Astrocyte (in vitro differentiated cells and primary cell): ENCODE data around the gene COX6B1. TPM values are rescaled to one million over a fixed set of nuclear protein-coding genes. Genes with fewer than 3 reads are reported as not detected.

ENCODE experiments used
- DNase-seq: peaks from one replicate; pipeline ENCODE4 v3.0.0-alpha.2; 2010; ENCODE audit warnings: low read depth
- FAIRE-seq: peaks from 2 replicates; lab custom pipeline; 2011; peaks lifted over from hg19 to GRCh38; lab: Jason Lieb, UNC
- H2AFZ ChIP-seq: 2 replicates; pipeline ENCODE4 v1.6.0; 2012; ENCODE audit warnings: low read depth, low read length, inconsistent platforms
- H3K27ac ChIP-seq: 2 replicates; pipeline ENCODE4 v1.5.1; 2011; ENCODE audit warnings: low read depth, low read length, inconsistent platforms
- H3K27me3 ChIP-seq: 2 replicates; pipeline ENCODE4 v1.6.0; 2011; ENCODE audit warnings: low read length, inconsistent platforms; ENCODE audit not compliant: insufficient read depth
- H3K36me3 ChIP-seq: 2 replicates; pipeline ENCODE4 v1.5.1; 2011; ENCODE audit warnings: low read length, inconsistent platforms; ENCODE audit not compliant: insufficient read depth
- H3K4me1 ChIP-seq: 2 replicates; pipeline ENCODE4 v1.5.1; 2011; ENCODE audit warnings: low read length, inconsistent platforms; ENCODE audit not compliant: insufficient read depth
- H3K4me2 ChIP-seq: 2 replicates; pipeline ENCODE4 v1.6.0; 2012; ENCODE audit warnings: low read length, inconsistent platforms
- H3K4me3 ChIP-seq: 2 replicates; pipeline ENCODE4 v1.5.1; 2011; ENCODE audit warnings: low read depth, mild to moderate bottlenecking, low read length, inconsistent platforms; ENCODE audit not compliant: insufficient read depth
- H3K79me2 ChIP-seq: 2 replicates; pipeline ENCODE4 v1.6.0; 2012; ENCODE audit warnings: mild to moderate bottlenecking, low read length, inconsistent platforms; ENCODE audit not compliant: insufficient read depth
- H3K9ac ChIP-seq: 2 replicates; pipeline ENCODE4 v1.6.0; 2012; ENCODE audit warnings: mild to moderate bottlenecking, low read length, inconsistent platforms
- H3K9me3 ChIP-seq: 2 replicates; pipeline ENCODE4 v1.5.1; 2012; ENCODE audit warnings: low read depth, mild to moderate bottlenecking, low read length, inconsistent platforms; ENCODE audit not compliant: insufficient read depth
- H4K20me1 ChIP-seq: 2 replicates; pipeline ENCODE4 v1.6.0; 2012; ENCODE audit warnings: low read length, inconsistent platforms; ENCODE audit not compliant: insufficient read depth
- H3K27ac Mint-ChIP-seq: one replicate; pipeline ENCODE4 v1.8.0; 2021; ENCODE audit warnings: mild to moderate bottlenecking, mixed read lengths; ENCODE audit not compliant: unreplicated experiment
- H3K27me3 Mint-ChIP-seq: one replicate; pipeline ENCODE4 v1.8.0; 2021; ENCODE audit warnings: low read depth, mixed read lengths; ENCODE audit not compliant: unreplicated experiment
- H3K36me3 Mint-ChIP-seq: one replicate; pipeline ENCODE4 v1.8.0; 2021; ENCODE audit warnings: low read depth, mixed read lengths; ENCODE audit not compliant: unreplicated experiment
- H3K4me1 Mint-ChIP-seq: one replicate; pipeline ENCODE4 v1.8.0; 2021; ENCODE audit warnings: low read depth, mixed read lengths; ENCODE audit not compliant: unreplicated experiment
- H3K4me3 Mint-ChIP-seq: one replicate; pipeline ENCODE4 v1.8.0; 2021; ENCODE audit warnings: mild to moderate bottlenecking, moderate library complexity, mixed read lengths; ENCODE audit not compliant: unreplicated experiment
- H3K9me3 Mint-ChIP-seq: one replicate; pipeline ENCODE4 v1.8.0; 2021; ENCODE audit warnings: mild to moderate bottlenecking, mixed read lengths; ENCODE audit not compliant: unreplicated experiment
- CTCF ChIP-seq: IDR thresholded peaks from 2 replicates; pipeline ENCODE4 v1.5.1; 2011; ENCODE audit warnings: low read depth, mild to moderate bottlenecking, inconsistent platforms, low read length, moderate library complexity; ENCODE audit not compliant: insufficient read depth
- EZH2 ChIP-seq: IDR thresholded peaks from 2 replicates; pipeline ENCODE4 v1.6.1; 2012; ENCODE audit warnings: mild to moderate bottlenecking, low read length, inconsistent platforms; ENCODE audit not compliant: insufficient read depth
- total RNA-seq: library from RNA; stranded (reverse); gene quantifications from 2 replicates; pipeline ENCODE4 v1.2.1, GENCODE V29; 2021

COX6B1 gene
- total RNA-seq, 1 donor from 2014 or later: 344 TPM

GRCh38 chr19:35703343-35703742 is 55.2 kb downstream of the COX6B1 start:
- no peaks in the 10 kb centered on the region for H3K27me3 ChIP-seq
- H3K4me3 ChIP-seq: no peak overlapping the region
- H3K27me3 Mint-ChIP-seq: peaks cover 24% of the 10 kb centered on the region
- H3K9me3 ChIP-seq: no peaks in the 10 kb centered on the region
- no peak overlapping the region for H3K27ac ChIP-seq
- H3K4me3 Mint-ChIP-seq: no peak overlapping the region
- H3K36me3 ChIP-seq: no peaks in the 10 kb centered on the region
- H3K27ac Mint-ChIP-seq: no peak overlapping the region
- H3K4me1 ChIP-seq: peaks cover 6% of the 10 kb centered on the region
- H2AFZ ChIP-seq: no peak overlapping the region
- H3K9ac ChIP-seq: no peak overlapping the region
- no peaks in the 10 kb centered on the region for H3K36me3 Mint-ChIP-seq
- H3K4me1 Mint-ChIP-seq: peaks cover 2% of the 10 kb centered on the region
- H3K79me2 ChIP-seq: no peaks in the 10 kb centered on the region
- no peaks in the 10 kb centered on the region for H4K20me1 ChIP-seq
- FAIRE-seq (no peak), DNase-seq (no peak)
- no peak overlapping the region for H3K4me2 ChIP-seq
- no peak for TF ChIP-seq EZH2
- no peak for TF ChIP-seq CTCF
- peaks cover 2% of the 10 kb centered on the region for H3K9me3 Mint-ChIP-seq

- Histone ChIP-seq H2AFZ (no peak within 1 kb of the TSS), H3K27me3 (no peaks in the 10 kb centered on the region), H3K4me3 (no peak within 1 kb of the TSS), H3K27ac (no peak within 1 kb of the TSS), H3K36me3 (no peaks in the 10 kb centered on the region), H3K9me3 (no peaks in the 10 kb centered on the region), H4K20me1 (no peaks in the 10 kb centered on the region), H3K79me2 (no peaks in the 10 kb centered on the region), H3K4me2 (no peak within 1 kb of the TSS), H3K4me1 (peaks cover 6% of the 10 kb centered on the region), H3K9ac (no peak within 1 kb of the TSS)
- peaks cover 2% of the 10 kb centered on the region for H3K9me3 Mint-ChIP-seq
- no peaks in the 10 kb centered on the region for H3K36me3 Mint-ChIP-seq
- TF ChIP-seq EZH2 (no peak), CTCF (no peak)
- DNase-seq: peak; percentile 46
- H3K27me3 Mint-ChIP-seq: peaks cover 18% of the 10 kb centered on the region
- FAIRE-seq: no peak
- H3K4me1 Mint-ChIP-seq: peaks cover 2% of the 10 kb centered on the region
- no peak within 1 kb of the TSS for H3K27ac Mint-ChIP-seq
- H3K4me3 Mint-ChIP-seq: no peak within 1 kb of the TSS
These were observed 56.1 kb downstream of the COX6B1 start, which contains the start of gene ZBTB32 for GRCh38 chr19:35704218-35704617. Gene ZBTB32 (plus strand): TSS chr19:35704558. CDS start chr19:35714627, 10,069 bp downstream.

Other genes with a start within 250 kb of the COX6B1 start
- not detected in 2 replicates for gene FFAR2, start 200.1 kb upstream of the COX6B1 start, total RNA-seq
- not detected in 2 replicates for gene KRTDAP, start 157.9 kb upstream of the COX6B1 start, total RNA-seq
- gene DMKN, start 134.7 kb upstream of the COX6B1 start, total RNA-seq: 50.7 and 56.9 TPM in 2 replicates
- gene SBSN, start 120.0 kb upstream of the COX6B1 start, total RNA-seq: 0.18 and 0.38 TPM in 2 replicates
- not detected in 2 replicates for gene GAPDHS, start 114.9 kb upstream of the COX6B1 start, total RNA-seq
- 68.2 and 69.3 TPM in 2 replicates for gene TMEM147, start 102.7 kb upstream of the COX6B1 start, total RNA-seq
- not detected in 2 replicates for gene ATP4A, start 84.7 kb upstream of the COX6B1 start, total RNA-seq
- not detected in 2 replicates for gene PMIS2, start 62.1 kb upstream of the COX6B1 start, total RNA-seq
- 5.3 and 6.0 TPM in 2 replicates for gene HAUS5, start 35.6 kb upstream of the COX6B1 start, total RNA-seq
- gene RBM42, start 19.3 kb upstream of the COX6B1 start, total RNA-seq: 102 and 106 TPM in 2 replicates
- gene ETV2, start 6.6 kb upstream of the COX6B1 start, total RNA-seq: 0.45 TPM in 1 of 2 replicates, not detected in the other
- gene UPK1A, start 18.2 kb downstream of the COX6B1 start, total RNA-seq: 0.18 TPM in 1 of 2 replicates, not detected in the other
- not detected in 2 replicates for gene ZBTB32, start 56.2 kb downstream of the COX6B1 start, total RNA-seq
- 28.7 and 29.0 TPM in 2 replicates for gene KMT2B, start 69.7 kb downstream of the COX6B1 start, total RNA-seq
- 2.0 and 2.4 TPM in 2 replicates for gene IGFLR1, start 94.1 kb downstream of the COX6B1 start, total RNA-seq
- gene U2AF1L4, start 97.1 kb downstream of the COX6B1 start, total RNA-seq: 15.7 and 16.6 TPM in 2 replicates
- 97.5 and 100 TPM in 2 replicates for gene PSENEN, start 97.3 kb downstream of the COX6B1 start, total RNA-seq
- 12.7 and 15.6 TPM in 2 replicates for gene LIN37, start 100.3 kb downstream of the COX6B1 start, total RNA-seq
- gene HSPB6, start 108.7 kb downstream of the COX6B1 start, total RNA-seq: 1.2 and 1.9 TPM in 2 replicates
- 32.9 and 35.6 TPM in 2 replicates for gene PROSER3, start 109.9 kb downstream of the COX6B1 start, total RNA-seq
- 5.5 and 6.8 TPM in 2 replicates for gene ARHGAP33, start 127.2 kb downstream of the COX6B1 start, total RNA-seq
- not detected in 2 replicates for gene PRODH2, start 164.5 kb downstream of the COX6B1 start, total RNA-seq
- not detected in 2 replicates for gene NPHS1, start 204.2 kb downstream of the COX6B1 start, total RNA-seq
- gene KIRREL2, start 208.6 kb downstream of the COX6B1 start, total RNA-seq: 0.12 and 0.18 TPM in 2 replicates
- gene APLP1, start 220.3 kb downstream of the COX6B1 start, total RNA-seq: 66.0 and 69.4 TPM in 2 replicates